OCI-LY1 (cell line): ENCODE results near the gene ATG7.

ENCODE experiments used
- H2AFZ ChIP-seq: fragments of 200-600 bp; sonication (generic), shearing (Covaris generic); 2 replicates; pipeline ENCODE4 v1.6.0; 2014; ENCODE audit warnings: antibody characterized with exemption, mild to moderate bottlenecking, low read length
- H3F3A ChIP-seq: fragments of 200-600 bp; sonication (generic), shearing (Covaris generic); 2 replicates; pipeline ENCODE4 v1.6.0; 2014; ENCODE audit warnings: mild to moderate bottlenecking, antibody characterized with exemption, low read length, moderate library complexity; ENCODE audit not compliant: insufficient read depth
- H3K27ac ChIP-seq: fragments of 200-600 bp; sonication (generic); 2 replicates; pipeline ENCODE4 v1.5.1; 2014; ENCODE audit warnings: low read length, mixed run types, mild to moderate bottlenecking, low read depth; ENCODE audit not compliant: poor library complexity, severe bottlenecking
- H3K27me3 ChIP-seq: fragments of 200-600 bp; sonication (generic); 2 replicates; pipeline ENCODE4 v1.6.0; 2014; ENCODE audit warnings: antibody characterized with exemption, mild to moderate bottlenecking, low read length, moderate library complexity; ENCODE audit not compliant: insufficient read depth
- H3K36me3 ChIP-seq: fragments of 200-600 bp; sonication (generic); 2 replicates; pipeline ENCODE4 v1.6.1; 2014; ENCODE audit warnings: mild to moderate bottlenecking, antibody characterized with exemption, low read length, moderate library complexity, mixed read lengths; ENCODE audit not compliant: insufficient read depth
- H3K4me1 ChIP-seq: fragments of 200-600 bp; sonication (generic); 2 replicates; pipeline ENCODE4 v1.5.1; 2014; ENCODE audit warnings: mild to moderate bottlenecking, low read length, moderate library complexity; ENCODE audit not compliant: insufficient read depth, severe bottlenecking
- H3K4me2 ChIP-seq: fragments of 200-600 bp; sonication (generic), shearing (Covaris generic); 2 replicates; pipeline ENCODE4 v1.6.1; 2014; ENCODE audit warnings: low read length
- H3K4me3 ChIP-seq: fragments of 200-600 bp; sonication (generic); 2 replicates; pipeline ENCODE4 v1.5.1; 2014; ENCODE audit warnings: low read length, low read depth, mild to moderate bottlenecking, mixed read lengths; ENCODE audit not compliant: poor library complexity, severe bottlenecking
- H3K79me2 ChIP-seq: fragments of 200-600 bp; shearing (Covaris generic); 2 replicates; pipeline ENCODE4 v1.6.1; 2016; ENCODE audit warnings: mixed run types, low read length, mixed read lengths; ENCODE audit not compliant: insufficient read depth
- H3K9ac ChIP-seq: fragments of 200-600 bp; sonication (generic), shearing (Covaris generic); 2 replicates; pipeline ENCODE4 v1.6.1; 2014; ENCODE audit warnings: mild to moderate bottlenecking, low read length, mixed read lengths
- H3K9me2 ChIP-seq: fragments of 200-600 bp; sonication (generic), shearing (Covaris generic); 2 replicates; pipeline ENCODE4 v1.6.1; 2014; ENCODE audit warnings: low read depth, mild to moderate bottlenecking, low read length, mixed read lengths
- H3K9me3 ChIP-seq: fragments of 200-600 bp; shearing (Covaris generic); 2 replicates; pipeline ENCODE4 v1.6.1; 2014; ENCODE audit warnings: low read length, mixed read lengths
- H4K20me1 ChIP-seq: fragments of 200-600 bp; sonication (generic), shearing (Covaris generic); 2 replicates; pipeline ENCODE4 v1.6.0; 2016; ENCODE audit warnings: mild to moderate bottlenecking, low read length; ENCODE audit not compliant: insufficient read depth
- EZH2 ChIP-seq: fragments of 200-600 bp; sonication (generic), shearing (Covaris generic); IDR thresholded peaks from 2 replicates; pipeline ENCODE4 v1.8.0; 2017; ENCODE audit warnings: borderline replicate concordance, mixed run types, mild to moderate bottlenecking, antibody characterized with exemption, low read length, moderate library complexity, mixed read lengths
- TF ChIP-seq, protein P1 (sequence below): fragments of 200-600 bp; sonication (generic), shearing (Covaris generic); IDR thresholded peaks from 2 replicates; pipeline ENCODE4 v1.5.1; 2017; ENCODE audit warnings: mild to moderate bottlenecking, antibody characterized with exemption, low read length, moderate library complexity, mixed read lengths

The ATG7 gene

DNA sequence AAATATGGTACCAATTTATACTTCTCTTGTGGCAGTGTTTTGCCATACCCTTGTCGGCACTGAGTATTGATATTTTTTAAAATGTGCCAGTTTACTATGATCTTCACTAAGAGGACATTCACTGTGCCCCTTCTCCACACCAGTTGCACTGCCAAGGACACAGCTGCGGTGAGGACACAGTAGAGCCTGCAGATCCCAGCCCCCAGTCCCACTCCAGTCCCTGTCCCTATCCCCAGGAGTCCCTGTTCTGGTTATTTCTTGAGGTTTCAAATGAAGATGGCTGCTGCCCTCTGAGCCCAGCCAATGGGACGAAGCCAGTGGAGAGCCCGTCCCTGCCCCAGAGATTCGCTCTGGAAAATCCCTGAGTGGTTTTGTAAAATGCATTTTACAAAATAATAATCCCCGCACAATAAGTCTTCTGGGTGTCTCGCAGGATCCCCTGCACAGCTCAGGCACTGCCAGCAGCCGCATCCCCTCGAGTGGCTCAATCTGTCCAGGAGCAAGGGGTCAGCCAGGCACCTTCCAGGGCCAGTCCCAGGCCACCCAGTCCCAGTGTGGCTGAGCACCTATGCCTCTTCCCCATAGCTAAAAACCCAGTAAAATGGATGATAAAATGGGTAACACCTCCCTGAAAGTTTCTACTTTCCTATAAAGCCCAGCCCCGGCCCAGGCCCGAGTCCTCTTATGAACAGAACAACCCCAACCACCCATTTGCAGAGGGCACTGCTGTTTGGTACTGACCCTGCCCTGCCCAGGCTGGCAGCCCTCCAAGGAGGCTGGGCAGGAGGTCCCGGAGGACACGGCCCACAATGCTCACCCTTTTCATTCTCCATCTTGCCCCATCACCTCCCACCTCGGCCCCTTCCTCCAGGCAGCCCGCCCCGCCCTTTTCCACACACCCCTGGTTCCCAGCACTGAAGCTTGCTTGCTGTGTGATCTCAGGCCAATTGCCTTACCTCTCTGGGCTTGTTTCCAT, 280.4 kb downstream of the ATG7 start:
- Histone ChIP-seq H3K4me2 (no peak overlapping the region), H3K36me3 (peaks cover 55% of the 10 kb centered on the region; the same call in 1 of the 2 replicates), H3K27me3 (no peaks in the 10 kb centered on the region), H3K9me2 (no peaks in the 10 kb centered on the region), H3K27ac (no peak overlapping the region), H3K4me1 (peaks cover 36% of the 10 kb centered on the region), H3K4me3 (no peak overlapping the region), H3K9ac (no peak overlapping the region), H3K9me3 (no peaks in the 10 kb centered on the region), H4K20me1 (no peaks in the 10 kb centered on the region), H2AFZ (no peak overlapping the region), H3F3A (0 out of 2 replicates have a peak, but pooled peaks cover 6% of the 10 kb centered on the region), H3K79me2 (no peaks in the 10 kb centered on the region)
- TF ChIP-seq, protein P1, sequence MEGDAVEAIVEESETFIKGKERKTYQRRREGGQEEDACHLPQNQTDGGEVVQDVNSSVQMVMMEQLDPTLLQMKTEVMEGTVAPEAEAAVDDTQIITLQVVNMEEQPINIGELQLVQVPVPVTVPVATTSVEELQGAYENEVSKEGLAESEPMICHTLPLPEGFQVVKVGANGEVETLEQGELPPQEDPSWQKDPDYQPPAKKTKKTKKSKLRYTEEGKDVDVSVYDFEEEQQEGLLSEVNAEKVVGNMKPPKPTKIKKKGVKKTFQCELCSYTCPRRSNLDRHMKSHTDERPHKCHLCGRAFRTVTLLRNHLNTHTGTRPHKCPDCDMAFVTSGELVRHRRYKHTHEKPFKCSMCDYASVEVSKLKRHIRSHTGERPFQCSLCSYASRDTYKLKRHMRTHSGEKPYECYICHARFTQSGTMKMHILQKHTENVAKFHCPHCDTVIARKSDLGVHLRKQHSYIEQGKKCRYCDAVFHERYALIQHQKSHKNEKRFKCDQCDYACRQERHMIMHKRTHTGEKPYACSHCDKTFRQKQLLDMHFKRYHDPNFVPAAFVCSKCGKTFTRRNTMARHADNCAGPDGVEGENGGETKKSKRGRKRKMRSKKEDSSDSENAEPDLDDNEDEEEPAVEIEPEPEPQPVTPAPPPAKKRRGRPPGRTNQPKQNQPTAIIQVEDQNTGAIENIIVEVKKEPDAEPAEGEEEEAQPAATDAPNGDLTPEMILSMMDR, result no peak
- no peak for TF ChIP-seq EZH2

DNA sequence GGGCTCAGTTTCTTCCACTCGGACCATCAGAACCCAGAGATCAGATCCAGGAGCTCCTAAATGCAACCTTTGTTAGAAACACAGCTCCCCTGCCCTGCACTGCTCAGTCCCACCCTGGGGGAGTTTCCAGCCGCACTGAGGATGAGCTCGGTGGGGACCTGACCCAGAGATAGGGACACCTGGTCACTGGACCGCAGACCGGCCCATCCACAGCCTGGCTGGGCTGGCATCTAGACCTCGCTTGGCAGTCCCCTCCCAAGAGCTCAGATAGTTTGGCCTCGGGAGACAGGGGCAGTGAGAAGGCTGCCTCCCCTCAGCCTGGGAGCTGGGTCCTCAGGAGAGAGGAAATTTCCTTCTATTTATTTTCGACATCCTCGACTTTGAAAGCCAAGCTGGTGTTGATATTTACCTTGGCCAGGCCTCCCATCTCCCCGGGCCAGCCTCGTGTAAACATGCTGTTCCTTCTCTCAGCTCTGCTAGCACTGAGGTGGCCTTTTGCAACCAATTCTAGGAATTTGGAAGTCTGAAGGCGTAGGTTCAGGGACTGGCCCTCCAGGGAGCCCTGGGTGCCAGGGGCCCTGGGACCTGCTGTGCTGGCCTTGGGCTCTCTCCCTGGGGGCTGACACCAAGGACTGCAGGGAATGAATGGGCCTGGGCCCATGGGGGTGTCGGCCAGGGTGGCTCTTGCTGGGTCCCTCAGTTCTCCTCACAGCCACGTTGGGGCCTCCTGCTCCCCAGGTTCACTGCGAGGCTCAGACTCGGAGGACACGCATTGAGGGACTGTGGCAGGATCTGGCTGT, 281.4 kb downstream of the ATG7 start:
- no peak for TF ChIP-seq EZH2
- TF ChIP-seq, protein P1, result no peak
- 0 out of 2 replicates have a peak, but pooled peaks cover 4% of the 10 kb centered on the region for H3F3A ChIP-seq
- no peaks in the 10 kb centered on the region for H3K9me3 ChIP-seq
- no peak overlapping the region for H3K4me3 ChIP-seq
- H2AFZ ChIP-seq, result no peak overlapping the region
- no peak overlapping the region for H3K9ac ChIP-seq
- no peaks in the 10 kb centered on the region for H3K79me2 ChIP-seq
- H4K20me1 ChIP-seq, result no peaks in the 10 kb centered on the region
- H3K4me1 ChIP-seq, result peaks cover 46% of the 10 kb centered on the region
- peaks cover 64% of the 10 kb centered on the region; the same call in 1 of the 2 replicates for H3K36me3 ChIP-seq
- H3K4me2 ChIP-seq, result no peak overlapping the region
- no peak overlapping the region for H3K27ac ChIP-seq
- no peaks in the 10 kb centered on the region for H3K27me3 ChIP-seq
- no peaks in the 10 kb centered on the region for H3K9me2 ChIP-seq

DNA sequence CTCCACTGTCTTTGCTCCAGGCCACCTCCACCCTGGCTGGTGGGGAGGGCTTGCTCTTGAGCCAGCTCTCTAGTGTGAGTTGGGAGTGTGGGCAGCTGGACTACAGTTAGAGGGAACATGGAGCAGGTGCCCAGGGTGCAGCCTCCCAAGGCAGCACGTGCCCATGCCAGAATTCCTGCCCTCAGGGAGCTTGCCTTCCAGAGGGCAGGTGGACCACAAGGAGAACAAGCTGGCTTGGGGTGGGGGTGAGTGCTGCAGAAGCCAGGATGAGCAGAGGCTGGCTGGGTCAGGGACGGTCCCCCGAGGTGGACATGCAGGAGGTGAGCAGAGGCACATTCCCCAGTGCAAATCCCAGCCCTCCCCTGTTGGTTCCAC, 282.0 kb downstream of the ATG7 start:
- H3K4me2 ChIP-seq, result no peak overlapping the region
- H3K4me3 ChIP-seq, result no peak overlapping the region
- TF ChIP-seq, protein P1, result no peak
- no peak for TF ChIP-seq EZH2
- H3K9me3 ChIP-seq, result no peaks in the 10 kb centered on the region
- H3K79me2 ChIP-seq, result no peaks in the 10 kb centered on the region
- H3K27me3 ChIP-seq, result no peaks in the 10 kb centered on the region
- no peak overlapping the region for H3K9ac ChIP-seq
- no peak overlapping the region for H3K27ac ChIP-seq
- H3K9me2 ChIP-seq, result no peaks in the 10 kb centered on the region
- H2AFZ ChIP-seq, result no peak overlapping the region
- H3F3A ChIP-seq, result no peaks in the 10 kb centered on the region
- H3K4me1 ChIP-seq, result peaks cover 46% of the 10 kb centered on the region
- peaks cover 68% of the 10 kb centered on the region; the same call in 1 of the 2 replicates for H3K36me3 ChIP-seq
- H4K20me1 ChIP-seq, result no peaks in the 10 kb centered on the region
